Amygdala (tissue), 56 donors: ENCODE data around the gene HCN2.
"Not testable (repeated sequence)": the region's sequence is repeated elsewhere in the genome, so short reads cannot be mapped to it uniquely, and the experiment has no call there.

Experiments used
- DNase-seq, 56 donors: peaks; one replicate each; lab custom pipeline; 2025; lab: John Stamatoyannopoulos, UW

HCN2 gene

GRCh38 chr19:617551-618246 is 28.0 kb downstream of the HCN2 start:
- DNase-seq: no peak

- DNase-seq: no peak
These were observed 28.6 kb downstream of the HCN2 start for GRCh38 chr19:618247-618619.

GRCh38 chr19:618674-619285 is 29.1 kb downstream of the HCN2 start:
- DNase-seq: no peak

- DNase-seq: no peak
These were observed 29.8 kb downstream of the HCN2 start for GRCh38 chr19:619286-620002.

DNA sequence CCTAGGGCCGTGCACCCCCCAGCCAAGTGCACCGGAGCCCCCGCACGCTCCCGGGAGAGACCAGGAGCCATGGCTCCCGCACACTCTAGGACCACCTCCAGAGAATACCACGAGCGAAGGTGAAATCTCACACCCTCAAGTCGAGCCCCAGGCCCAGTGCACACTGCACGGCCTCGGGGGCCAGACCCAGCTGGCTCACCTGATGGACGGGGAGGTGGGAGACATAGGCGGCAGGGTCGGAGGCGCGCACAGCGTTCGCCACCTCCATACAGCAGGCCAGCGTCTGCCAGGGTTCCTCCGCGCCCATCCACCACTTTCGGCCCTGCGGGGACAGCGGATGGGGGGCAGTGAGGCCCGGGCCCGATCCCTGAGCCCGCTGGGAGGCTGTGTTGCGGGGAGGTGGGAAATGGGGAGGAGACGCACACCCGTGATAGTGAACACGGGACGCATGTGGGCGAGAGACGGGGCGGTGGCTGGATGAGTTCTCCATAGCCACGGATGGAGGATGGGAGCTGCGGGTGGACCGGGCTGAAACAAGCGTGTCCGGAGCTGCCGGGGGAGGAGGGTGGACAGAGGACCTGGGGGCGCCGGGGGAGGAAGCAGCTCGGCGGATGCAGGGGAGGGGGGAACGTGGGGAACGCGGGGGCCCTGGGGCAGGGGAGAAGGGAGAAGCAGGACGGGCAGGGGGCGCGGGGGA is 30.6 kb downstream of the HCN2 start:
- no peak for DNase-seq

- DNase-seq: not testable (repeated sequence)
These were observed 31.5 kb downstream of the HCN2 start for GRCh38 chr19:621191-621590.

DNA sequence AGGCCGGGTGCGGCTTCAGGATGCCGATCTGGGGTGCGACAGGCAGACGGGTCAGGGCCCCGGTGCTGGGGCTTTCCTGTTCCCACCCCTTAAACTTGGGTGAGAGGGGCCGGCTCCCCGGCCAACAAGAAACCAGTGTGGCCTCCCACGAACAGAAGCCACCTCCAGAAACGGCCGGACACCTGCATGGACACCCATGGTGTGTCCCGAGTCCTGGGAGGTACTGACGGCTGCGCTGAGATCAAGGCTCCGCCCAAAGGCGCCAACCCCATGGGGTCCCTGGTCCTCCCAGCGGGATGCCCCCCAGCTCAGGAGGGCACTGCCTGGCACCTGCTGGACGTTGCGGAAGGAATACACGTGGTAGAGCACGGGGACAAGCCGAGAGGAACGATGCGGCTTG is 32.1 kb downstream of the HCN2 start:
- no peak for DNase-seq

- DNase-seq: no peak
These were observed 33.0 kb downstream of the HCN2 start for GRCh38 chr19:622666-623065.

GRCh38 chr19:623175-623916 is 33.7 kb downstream of the HCN2 start:
- DNase-seq: no peak

DNA sequence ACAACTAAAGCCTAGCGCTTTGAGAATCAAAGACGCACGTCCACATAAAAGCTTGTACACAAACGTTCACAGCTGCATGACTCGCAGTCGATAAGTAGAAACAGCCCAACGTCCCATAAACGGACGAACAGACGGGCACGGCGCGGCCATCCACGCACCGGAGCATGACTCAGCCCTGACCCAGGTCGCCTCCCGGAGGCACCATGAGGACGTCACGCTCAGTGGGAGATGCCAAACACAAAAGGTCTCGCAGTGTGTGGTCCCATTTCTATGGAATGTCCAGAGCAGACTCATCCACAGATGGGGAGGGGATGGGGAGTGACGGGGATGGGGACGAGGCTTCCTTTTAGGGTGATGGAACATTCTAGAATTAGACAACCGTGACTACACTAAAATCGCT is 34.3 kb downstream of the HCN2 start:
- DNase-seq: peak in 3 of 56 donors; percentile 4 to 28 (median 26)

DNA sequence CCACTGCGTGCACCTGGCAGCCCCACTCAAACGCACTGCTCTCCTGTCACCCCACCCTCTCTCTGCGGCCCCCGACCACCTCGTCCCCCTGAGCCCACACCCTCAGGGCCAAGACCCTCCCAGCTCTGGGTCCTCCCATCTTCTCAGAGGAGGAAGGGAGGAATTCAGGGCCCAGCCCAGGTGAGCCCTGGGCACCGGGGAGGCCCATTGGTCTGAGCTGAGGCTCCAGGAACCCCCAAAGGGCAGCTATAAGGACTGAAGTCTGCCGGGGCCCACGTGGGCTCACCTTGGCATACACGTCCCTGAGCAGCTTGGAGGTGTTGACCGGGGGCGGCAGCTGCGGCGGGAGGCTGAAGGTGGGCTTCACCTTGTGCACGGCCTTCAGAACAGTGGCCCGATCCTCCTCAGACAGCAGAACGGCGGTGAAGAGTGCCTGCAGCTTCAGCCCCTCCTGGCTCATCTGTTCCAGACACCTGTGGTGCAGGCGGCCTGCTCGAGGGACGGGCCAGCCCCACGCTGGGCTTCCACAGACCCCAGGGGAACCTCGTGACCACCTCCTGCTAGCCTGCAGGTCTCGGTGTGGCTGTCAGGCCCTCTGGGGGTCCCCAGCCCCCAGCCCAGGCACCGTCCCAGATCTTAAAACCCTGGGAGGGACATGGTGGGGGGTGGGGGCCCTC is 34.9 kb downstream of the HCN2 start:
- DNase-seq: no peak

DNA sequence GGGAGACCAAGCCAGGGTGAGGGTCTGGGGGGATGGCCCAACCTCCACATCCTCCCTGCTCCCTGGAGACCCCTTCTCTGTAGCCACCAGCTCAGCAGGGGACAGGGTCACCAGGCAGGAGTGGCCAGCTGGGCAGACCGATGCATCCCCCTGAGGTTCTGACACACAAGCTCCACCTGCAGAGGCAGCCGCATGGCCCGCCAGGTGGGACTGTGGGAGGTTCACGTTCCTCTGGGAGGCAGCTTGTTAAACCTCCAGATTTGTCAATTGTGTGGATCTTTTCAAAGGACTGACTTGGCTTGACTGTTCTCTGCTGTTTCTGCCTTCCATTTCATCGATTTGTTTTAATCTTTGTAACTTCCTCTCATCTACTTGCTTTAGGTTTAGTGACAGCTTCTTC is 35.6 kb downstream of the HCN2 start:
- DNase-seq: no peak

DNA sequence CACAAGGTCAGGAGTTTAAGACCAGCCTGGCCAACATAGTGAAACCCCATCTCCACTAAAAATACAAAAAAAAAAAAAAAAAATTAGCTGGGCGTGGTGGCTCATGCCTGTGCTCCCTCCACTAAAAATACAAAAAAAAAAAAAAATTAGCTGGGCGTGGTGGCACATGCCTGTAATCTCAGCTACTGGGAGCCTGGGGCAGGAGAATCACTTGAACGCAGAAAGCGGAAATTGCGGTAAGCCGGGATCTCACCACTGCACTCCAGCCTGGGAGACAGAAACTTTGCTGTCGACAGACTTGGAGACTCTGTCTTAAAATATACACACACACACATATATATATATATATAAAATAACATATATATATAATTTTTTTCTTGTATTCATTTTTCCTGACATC is 36.9 kb downstream of the HCN2 start:
- not testable (repeated sequence) for DNase-seq

DNA sequence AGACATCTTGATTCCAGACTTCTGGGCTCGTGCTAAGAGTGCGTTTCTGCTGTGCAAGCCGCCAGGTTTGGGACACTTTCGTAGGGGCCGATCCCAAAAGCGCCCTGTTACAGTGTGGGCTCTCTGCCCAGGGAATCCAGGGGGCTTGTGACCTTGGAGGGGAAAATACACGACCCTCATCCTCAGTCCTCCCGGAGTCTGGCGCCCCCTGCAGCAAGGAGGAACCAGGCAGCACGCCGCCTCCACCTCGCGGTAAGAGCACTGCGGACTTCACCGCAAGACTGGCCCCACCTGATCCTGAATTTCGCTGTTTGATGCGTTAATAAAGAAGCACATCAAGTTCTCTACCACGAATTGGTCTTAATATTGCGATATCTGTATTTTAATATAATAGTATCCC is 38.5 kb downstream of the HCN2 start:
- no peak for DNase-seq

GRCh38 chr19:629515-629914 is 39.8 kb downstream of the HCN2 start:
- DNase-seq: not testable (repeated sequence)

DNA sequence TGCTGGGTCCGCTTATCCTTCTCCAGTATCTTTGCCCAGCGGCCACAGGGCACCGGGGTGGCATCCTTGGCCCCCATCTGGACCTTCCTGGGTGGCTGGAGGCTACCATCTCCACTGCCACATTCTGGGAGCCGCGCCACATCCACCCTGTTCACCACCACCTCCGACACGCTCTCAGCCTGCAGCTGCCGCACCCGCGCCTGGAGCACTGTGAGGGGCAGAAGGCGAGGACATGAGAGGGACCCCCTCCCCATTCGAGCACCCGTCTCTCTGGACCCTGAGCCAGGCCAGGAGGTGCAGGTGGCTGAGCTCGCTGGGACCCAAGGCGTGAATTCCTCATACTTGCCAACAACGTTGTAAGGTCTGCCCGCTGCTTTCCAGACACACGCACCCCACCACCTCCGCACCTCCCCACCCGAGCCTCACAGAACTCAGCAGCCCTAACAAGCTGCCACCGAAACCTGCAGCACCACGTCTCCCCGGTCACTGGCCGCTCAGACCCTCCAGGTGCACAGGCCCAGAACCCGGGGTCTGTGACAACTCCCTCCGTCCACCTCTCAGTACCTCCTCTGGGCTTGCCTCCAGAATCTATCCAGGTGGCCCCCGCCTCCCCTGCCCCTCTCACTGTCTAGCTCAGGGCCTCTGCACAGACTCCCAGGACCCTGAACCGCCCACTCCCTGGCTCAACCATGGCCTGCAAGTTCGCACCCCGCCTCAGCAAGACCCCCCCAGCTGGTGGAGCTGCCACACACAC is 40.5 kb downstream of the HCN2 start:
- no peak for DNase-seq

- DNase-seq: no peak
These were observed 42.9 kb downstream of the HCN2 start for GRCh38 chr19:632579-633067.

- DNase-seq: peak; percentile 73 to 98 (median 94)
These were observed 43.5 kb downstream of the HCN2 start, which contains the start of gene POLRMT for GRCh38 chr19:633068-633785. TSS of gene POLRMT (minus strand) at chr19:633537. CDS start at chr19:633512, 25 bp downstream.
